HEK293 (cell line): Measurements from ENCODE around the gene PDP2.
A peak's percentile ranks its signal among the peaks of the same experiment; 100 is the strongest.

Experiments used
- CTCF ChIA-PET: fragments of 350-600 bp; formaldehyde crosslinking; extraction: SDS; loops from one replicate; lab custom pipeline; 2021; ENCODE audit warnings: antibody characterized with exemption; lab: Yijun Ruan, JAX
- POLR2A ChIA-PET: fragments of 300-600 bp; formaldehyde crosslinking; extraction: SDS; loops from one replicate; lab custom pipeline; 2020; ENCODE audit warnings: antibody characterized with exemption, inconsistent platforms; lab: Yijun Ruan, JAX
- H3K27ac ChIP-seq: fragments of 200-500 bp; sonication (Bioruptor generic); 2 replicates; pipeline ENCODE4 v1.5.1; 2014; ENCODE audit warnings: low read depth, low read length, control low read depth, inconsistent platforms; ENCODE audit errors: extremely low read depth
- H3K36me3 ChIP-seq, 2 experiments: fragments of 200-500 bp in 1 of 2; sonication (Bioruptor generic) in 1 of 2; 1 replicate in 1 of 2; 2 replicates in 1 of 2; pipeline ENCODE4 v1.5.1; 2014 to 2017; ENCODE audit warnings: inconsistent platforms in 2 of 2, low read length in 2 of 2; ENCODE audit not compliant: control insufficient read depth in 2 of 2, insufficient read depth in 1 of 2
- H3K4me1 ChIP-seq: fragments of 200-500 bp; sonication (Bioruptor generic); 2 replicates; pipeline ENCODE4 v1.5.1; 2014; ENCODE audit warnings: mild to moderate bottlenecking, low read length, inconsistent platforms; ENCODE audit not compliant: control insufficient read depth, insufficient read depth
- H3K4me3 ChIP-seq: 2 replicates; pipeline ENCODE4 v1.5.1; 2011; ENCODE audit warnings: low read depth, mild to moderate bottlenecking, control low read depth, low read length, moderate library complexity
- H3K9me3 ChIP-seq: fragments of 200-500 bp; sonication (Bioruptor generic); 2 replicates; pipeline ENCODE4 v1.5.1; 2014; ENCODE audit warnings: low read depth, low read length, inconsistent platforms; ENCODE audit not compliant: control insufficient read depth, insufficient read depth
- KLF16 ChIP-seq: fragments of 450-650 bp; formaldehyde crosslinking; IDR thresholded peaks from 2 replicates; pipeline ENCODE4 v1.5.1; 2017; ENCODE audit warnings: missing biosample characterization, missing genetic modification characterization
- KLF7 ChIP-seq: fragments of 450-650 bp; formaldehyde crosslinking; IDR thresholded peaks from 2 replicates; pipeline ENCODE4 v1.5.1; 2016; ENCODE audit warnings: missing biosample characterization, missing genetic modification characterization, borderline replicate concordance
- SETDB1 ChIP-seq: IDR thresholded peaks from one replicate; pipeline ENCODE4 v1.6.1; 2017; ENCODE audit warnings: mild to moderate bottlenecking, low read length, moderate library complexity, mixed read lengths; ENCODE audit not compliant: insufficient read length
- SP7 ChIP-seq: fragments of 450-650 bp; formaldehyde crosslinking; IDR thresholded peaks from 2 replicates; pipeline ENCODE4 v1.5.1; 2016; ENCODE audit warnings: missing biosample characterization, missing genetic modification characterization
- ZBTB6 ChIP-seq: fragments of 450-650 bp; formaldehyde crosslinking; IDR thresholded peaks from 2 replicates; pipeline ENCODE4 v1.5.1; 2017; ENCODE audit warnings: missing biosample characterization, missing genetic modification characterization
- ZNF10 ChIP-seq: fragments of 450-650 bp; formaldehyde crosslinking; IDR thresholded peaks from 2 replicates; pipeline ENCODE4 v1.5.1; 2017; ENCODE audit warnings: missing biosample characterization, missing genetic modification characterization
- ZNF221 ChIP-seq: fragments of 450-650 bp; formaldehyde crosslinking; IDR thresholded peaks from 2 replicates; pipeline ENCODE4 v1.5.1; 2017; ENCODE audit warnings: missing biosample characterization, missing genetic modification characterization, borderline replicate concordance
- ZNF280D ChIP-seq: fragments of 450-650 bp; formaldehyde crosslinking; IDR thresholded peaks from 2 replicates; pipeline ENCODE4 v1.5.1; 2016; ENCODE audit warnings: missing biosample characterization, missing genetic modification characterization
- ZNF335 ChIP-seq: fragments of 450-650 bp; formaldehyde crosslinking; conservative IDR thresholded peaks from 2 replicates; pipeline ENCODE4 v1.5.1; 2016; ENCODE audit warnings: missing biosample characterization, missing genetic modification characterization
- ZNF473 ChIP-seq: fragments of 450-650 bp; formaldehyde crosslinking; IDR thresholded peaks from 2 replicates; pipeline ENCODE4 v1.5.1; 2017; ENCODE audit warnings: missing biosample characterization, missing genetic modification characterization
- ZNF623 ChIP-seq: fragments of 450-650 bp; formaldehyde crosslinking; IDR thresholded peaks from 2 replicates; pipeline ENCODE4 v1.5.1; 2016; ENCODE audit warnings: missing biosample characterization, missing genetic modification characterization
- ZNF660 ChIP-seq: fragments of 450-650 bp; IDR thresholded peaks from 2 replicates; pipeline ENCODE4 v1.5.1; 2018; ENCODE audit warnings: missing biosample characterization, mild to moderate bottlenecking, missing genetic modification characterization
- ZNF664 ChIP-seq: fragments of 450-650 bp; formaldehyde crosslinking; IDR thresholded peaks from 2 replicates; pipeline ENCODE4 v1.5.1; 2016; ENCODE audit warnings: missing biosample characterization, missing genetic modification characterization
- ZNF768 ChIP-seq: fragments of 450-650 bp; formaldehyde crosslinking; IDR thresholded peaks from 2 replicates; pipeline ENCODE4 v1.5.1; 2018; ENCODE audit warnings: missing biosample characterization, mild to moderate bottlenecking, missing genetic modification characterization
- ZSCAN16 ChIP-seq: fragments of 450-650 bp; formaldehyde crosslinking; IDR thresholded peaks from 2 replicates; pipeline ENCODE4 v1.5.1; 2016; ENCODE audit warnings: missing biosample characterization, missing genetic modification characterization
- ZSCAN23 ChIP-seq: fragments of 450-650 bp; formaldehyde crosslinking; IDR thresholded peaks from 2 replicates; pipeline ENCODE4 v1.5.1; 2016; ENCODE audit warnings: missing biosample characterization, missing genetic modification characterization
- ZXDB ChIP-seq: fragments of 450-650 bp; formaldehyde crosslinking; IDR thresholded peaks from 2 replicates; pipeline ENCODE4 v1.5.1; 2016; ENCODE audit warnings: missing biosample characterization, missing genetic modification characterization
- TF ChIP-seq, protein P1 (sequence below): fragments of 450-650 bp; formaldehyde crosslinking; IDR thresholded peaks from 2 replicates; pipeline ENCODE4 v1.5.1; 2016; ENCODE audit warnings: missing biosample characterization, missing genetic modification characterization
- TF ChIP-seq, protein P2 (sequence below): fragments of 450-650 bp; formaldehyde crosslinking; IDR thresholded peaks from 2 replicates; pipeline ENCODE4 v1.5.1; 2016; ENCODE audit warnings: missing biosample characterization, missing genetic modification characterization, borderline replicate concordance
- TF ChIP-seq, protein P3 (sequence below): fragments of 450-650 bp; formaldehyde crosslinking; IDR thresholded peaks from 2 replicates; pipeline ENCODE4 v1.5.1; 2016; ENCODE audit warnings: missing biosample characterization, missing genetic modification characterization
- TF ChIP-seq, protein P4 (sequence below): fragments of 450-650 bp; formaldehyde crosslinking; IDR thresholded peaks from 2 replicates; pipeline ENCODE4 v1.5.1; 2016; ENCODE audit warnings: missing biosample characterization, missing genetic modification characterization
- TF ChIP-seq, protein P5 (sequence below): fragments of 450-650 bp; formaldehyde crosslinking; IDR thresholded peaks from 2 replicates; pipeline ENCODE4 v1.5.1; 2016; ENCODE audit warnings: missing biosample characterization, missing genetic modification characterization, borderline replicate concordance

PDP2 gene

GRCh38 chr16:66930189-66930588, 49.9 kb downstream of the PDP2 start (continued):
- peak; percentile 88 for TF ChIP-seq ZNF10 (tag by site-specific recombination)
- no peak for TF ChIP-seq ZNF280D (tag by site-specific recombination)
- TF ChIP-seq ZSCAN23 (tag by site-specific recombination) = no peak
- 0 out of 2 replicates have a peak, but pooled peaks have one; percentile 72 for TF ChIP-seq ZNF660 (tag by site-specific recombination)
- no peak for TF ChIP-seq ZNF623
- TF ChIP-seq, protein P1, sequence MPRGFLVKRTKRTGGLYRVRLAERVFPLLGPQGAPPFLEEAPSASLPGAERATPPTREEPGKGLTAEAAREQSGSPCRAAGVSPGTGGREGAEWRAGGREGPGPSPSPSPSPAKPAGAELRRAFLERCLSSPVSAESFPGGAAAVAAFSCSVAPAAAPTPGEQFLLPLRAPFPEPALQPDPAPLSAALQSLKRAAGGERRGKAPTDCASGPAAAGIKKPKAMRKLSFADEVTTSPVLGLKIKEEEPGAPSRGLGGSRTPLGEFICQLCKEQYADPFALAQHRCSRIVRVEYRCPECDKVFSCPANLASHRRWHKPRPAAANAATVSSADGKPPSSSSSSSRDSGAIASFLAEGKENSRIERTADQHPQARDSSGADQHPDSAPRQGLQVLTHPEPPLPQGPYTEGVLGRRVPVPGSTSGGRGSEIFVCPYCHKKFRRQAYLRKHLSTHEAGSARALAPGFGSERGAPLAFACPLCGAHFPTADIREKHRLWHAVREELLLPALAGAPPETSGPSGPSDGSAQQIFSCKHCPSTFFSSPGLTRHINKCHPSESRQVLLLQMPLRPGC (tag by site-specific recombination) = no peak
- TF ChIP-seq ZNF473 (tag by site-specific recombination) = no peak
- no peak for TF ChIP-seq ZNF221 (tag by site-specific recombination)

DNA sequence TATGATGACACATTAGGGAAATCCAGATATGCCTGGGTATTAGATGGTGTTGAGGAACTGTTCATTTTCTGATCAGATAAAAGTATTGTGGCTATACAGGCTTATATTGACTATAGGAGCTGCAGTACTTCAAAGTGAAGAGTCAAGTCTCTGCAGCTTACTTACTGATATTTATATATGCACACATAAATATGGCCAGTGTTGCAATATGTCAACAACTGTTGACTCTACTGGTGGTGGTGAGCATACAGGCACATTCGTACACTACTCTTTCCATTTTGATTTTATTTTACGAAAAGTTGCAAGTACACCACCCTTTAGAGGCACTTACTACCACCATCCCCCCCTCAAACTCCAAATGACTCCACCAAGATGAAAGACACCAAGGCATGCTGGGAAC, 51.4 kb downstream of the PDP2 start:
- ChIA-PET CTCF (interaction anchor here (0.8 to 3.0 kb wide), 4 partner anchors 15 to 36 kb away, joined by 3 to 23 read pairs (median 4); no protein-coding TSS in a partner anchor), POLR2A (no interaction called here)
- H3K36me3 ChIP-seq = peaks cover 4 to 16% of the 10 kb centered on the region in 2 experiments; a peak in 2 of 3 replicates
- no peaks in the 10 kb centered on the region for H3K9me3 ChIP-seq
- no peak overlapping the region for H3K4me3 ChIP-seq
- H3K27ac ChIP-seq = no peak overlapping the region
- H3K4me1 ChIP-seq = peaks cover 2% of the 10 kb centered on the region; the same call in 1 of the 2 replicates
- TF ChIP-seq, protein P2, sequence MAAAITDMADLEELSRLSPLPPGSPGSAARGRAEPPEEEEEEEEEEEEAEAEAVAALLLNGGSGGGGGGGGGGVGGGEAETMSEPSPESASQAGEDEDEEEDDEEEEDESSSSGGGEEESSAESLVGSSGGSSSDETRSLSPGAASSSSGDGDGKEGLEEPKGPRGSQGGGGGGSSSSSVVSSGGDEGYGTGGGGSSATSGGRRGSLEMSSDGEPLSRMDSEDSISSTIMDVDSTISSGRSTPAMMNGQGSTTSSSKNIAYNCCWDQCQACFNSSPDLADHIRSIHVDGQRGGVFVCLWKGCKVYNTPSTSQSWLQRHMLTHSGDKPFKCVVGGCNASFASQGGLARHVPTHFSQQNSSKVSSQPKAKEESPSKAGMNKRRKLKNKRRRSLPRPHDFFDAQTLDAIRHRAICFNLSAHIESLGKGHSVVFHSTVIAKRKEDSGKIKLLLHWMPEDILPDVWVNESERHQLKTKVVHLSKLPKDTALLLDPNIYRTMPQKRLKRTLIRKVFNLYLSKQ (tag by site-specific recombination) = no peak
- TF ChIP-seq ZNF335 (tag by site-specific recombination) (no peak), ZNF768 (tag by site-specific recombination) (no peak), ZSCAN16 (tag by site-specific recombination) (no peak), ZXDB (tag by site-specific recombination) (no peak), KLF7 (tag by site-specific recombination) (no peak), SP7 (tag by site-specific recombination) (no peak), SETDB1 (no peak), ZBTB6 (tag by site-specific recombination) (no peak), KLF16 (no peak), ZNF664 (tag by site-specific recombination) (no peak)
- TF ChIP-seq, protein P3, sequence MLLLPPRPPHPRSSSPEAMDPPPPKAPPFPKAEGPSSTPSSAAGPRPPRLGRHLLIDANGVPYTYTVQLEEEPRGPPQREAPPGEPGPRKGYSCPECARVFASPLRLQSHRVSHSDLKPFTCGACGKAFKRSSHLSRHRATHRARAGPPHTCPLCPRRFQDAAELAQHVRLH (tag by site-specific recombination) = no peak
- TF ChIP-seq, protein P4, sequence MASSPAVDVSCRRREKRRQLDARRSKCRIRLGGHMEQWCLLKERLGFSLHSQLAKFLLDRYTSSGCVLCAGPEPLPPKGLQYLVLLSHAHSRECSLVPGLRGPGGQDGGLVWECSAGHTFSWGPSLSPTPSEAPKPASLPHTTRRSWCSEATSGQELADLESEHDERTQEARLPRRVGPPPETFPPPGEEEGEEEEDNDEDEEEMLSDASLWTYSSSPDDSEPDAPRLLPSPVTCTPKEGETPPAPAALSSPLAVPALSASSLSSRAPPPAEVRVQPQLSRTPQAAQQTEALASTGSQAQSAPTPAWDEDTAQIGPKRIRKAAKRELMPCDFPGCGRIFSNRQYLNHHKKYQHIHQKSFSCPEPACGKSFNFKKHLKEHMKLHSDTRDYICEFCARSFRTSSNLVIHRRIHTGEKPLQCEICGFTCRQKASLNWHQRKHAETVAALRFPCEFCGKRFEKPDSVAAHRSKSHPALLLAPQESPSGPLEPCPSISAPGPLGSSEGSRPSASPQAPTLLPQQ (tag by site-specific recombination) = no peak
- TF ChIP-seq, protein P5, sequence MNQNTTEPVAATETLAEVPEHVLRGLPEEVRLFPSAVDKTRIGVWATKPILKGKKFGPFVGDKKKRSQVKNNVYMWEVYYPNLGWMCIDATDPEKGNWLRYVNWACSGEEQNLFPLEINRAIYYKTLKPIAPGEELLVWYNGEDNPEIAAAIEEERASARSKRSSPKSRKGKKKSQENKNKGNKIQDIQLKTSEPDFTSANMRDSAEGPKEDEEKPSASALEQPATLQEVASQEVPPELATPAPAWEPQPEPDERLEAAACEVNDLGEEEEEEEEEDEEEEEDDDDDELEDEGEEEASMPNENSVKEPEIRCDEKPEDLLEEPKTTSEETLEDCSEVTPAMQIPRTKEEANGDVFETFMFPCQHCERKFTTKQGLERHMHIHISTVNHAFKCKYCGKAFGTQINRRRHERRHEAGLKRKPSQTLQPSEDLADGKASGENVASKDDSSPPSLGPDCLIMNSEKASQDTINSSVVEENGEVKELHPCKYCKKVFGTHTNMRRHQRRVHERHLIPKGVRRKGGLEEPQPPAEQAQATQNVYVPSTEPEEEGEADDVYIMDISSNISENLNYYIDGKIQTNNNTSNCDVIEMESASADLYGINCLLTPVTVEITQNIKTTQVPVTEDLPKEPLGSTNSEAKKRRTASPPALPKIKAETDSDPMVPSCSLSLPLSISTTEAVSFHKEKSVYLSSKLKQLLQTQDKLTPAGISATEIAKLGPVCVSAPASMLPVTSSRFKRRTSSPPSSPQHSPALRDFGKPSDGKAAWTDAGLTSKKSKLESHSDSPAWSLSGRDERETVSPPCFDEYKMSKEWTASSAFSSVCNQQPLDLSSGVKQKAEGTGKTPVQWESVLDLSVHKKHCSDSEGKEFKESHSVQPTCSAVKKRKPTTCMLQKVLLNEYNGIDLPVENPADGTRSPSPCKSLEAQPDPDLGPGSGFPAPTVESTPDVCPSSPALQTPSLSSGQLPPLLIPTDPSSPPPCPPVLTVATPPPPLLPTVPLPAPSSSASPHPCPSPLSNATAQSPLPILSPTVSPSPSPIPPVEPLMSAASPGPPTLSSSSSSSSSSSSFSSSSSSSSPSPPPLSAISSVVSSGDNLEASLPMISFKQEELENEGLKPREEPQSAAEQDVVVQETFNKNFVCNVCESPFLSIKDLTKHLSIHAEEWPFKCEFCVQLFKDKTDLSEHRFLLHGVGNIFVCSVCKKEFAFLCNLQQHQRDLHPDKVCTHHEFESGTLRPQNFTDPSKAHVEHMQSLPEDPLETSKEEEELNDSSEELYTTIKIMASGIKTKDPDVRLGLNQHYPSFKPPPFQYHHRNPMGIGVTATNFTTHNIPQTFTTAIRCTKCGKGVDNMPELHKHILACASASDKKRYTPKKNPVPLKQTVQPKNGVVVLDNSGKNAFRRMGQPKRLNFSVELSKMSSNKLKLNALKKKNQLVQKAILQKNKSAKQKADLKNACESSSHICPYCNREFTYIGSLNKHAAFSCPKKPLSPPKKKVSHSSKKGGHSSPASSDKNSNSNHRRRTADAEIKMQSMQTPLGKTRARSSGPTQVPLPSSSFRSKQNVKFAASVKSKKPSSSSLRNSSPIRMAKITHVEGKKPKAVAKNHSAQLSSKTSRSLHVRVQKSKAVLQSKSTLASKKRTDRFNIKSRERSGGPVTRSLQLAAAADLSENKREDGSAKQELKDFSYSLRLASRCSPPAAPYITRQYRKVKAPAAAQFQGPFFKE = no peak
